HG03159 (cell line): Measurements from ENCODE around the gene SGPL1.
"Not testable (repeated sequence)": the region's sequence is repeated elsewhere in the genome, so short reads cannot be mapped to it uniquely, and the experiment has no call there.

ENCODE experiments used
- ATAC-seq: cut with Tn5 transposase; IDR thresholded peaks from one replicate; pipeline ENCODE4 v1.9.1; 2021; ENCODE audit warnings: mild to moderate bottlenecking, moderate library complexity; ENCODE audit not compliant: unreplicated experiment

The SGPL1 gene

DNA sequence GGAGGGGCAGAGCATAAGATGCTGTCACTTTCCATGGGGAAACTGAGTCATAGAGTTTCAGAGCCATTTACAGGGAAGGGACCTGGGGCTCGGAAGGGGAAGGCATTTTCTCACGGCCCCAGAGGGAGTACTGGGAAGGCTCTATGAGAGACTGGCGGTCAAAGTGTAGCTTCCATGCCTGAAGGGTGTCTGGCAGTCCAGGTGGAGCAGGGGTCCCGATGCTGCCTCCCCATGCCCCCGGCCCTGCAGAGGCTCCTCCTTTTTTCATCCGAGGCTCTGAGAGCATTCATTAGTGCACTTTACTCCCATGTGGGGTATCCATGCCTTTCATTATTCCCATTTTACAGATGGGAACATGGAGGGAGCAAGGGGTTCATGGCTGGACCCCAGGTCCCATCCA lies 100.5 kb downstream of the SGPL1 start:
- no peak for ATAC-seq

DNA sequence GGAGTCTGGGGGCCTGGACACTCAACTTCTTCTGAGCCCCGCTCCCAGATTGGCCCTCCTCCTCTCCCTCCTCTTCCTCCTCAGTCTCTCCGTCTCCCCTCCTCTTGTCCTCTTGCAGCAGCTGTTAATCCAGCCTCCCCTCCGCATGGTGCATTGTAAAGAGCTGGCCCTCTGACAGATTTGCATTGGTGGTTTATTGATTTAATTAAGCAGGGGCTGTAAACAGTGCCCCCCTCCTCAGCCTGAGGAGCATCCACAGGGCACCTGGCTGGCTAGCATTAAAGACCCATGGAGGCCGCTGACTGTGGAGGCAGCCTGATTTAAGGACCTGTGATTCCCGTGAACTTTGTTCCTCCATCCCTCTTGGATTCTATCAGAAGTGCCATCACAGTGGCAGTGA lies 101.5 kb downstream of the SGPL1 start:
- no peak for ATAC-seq

DNA sequence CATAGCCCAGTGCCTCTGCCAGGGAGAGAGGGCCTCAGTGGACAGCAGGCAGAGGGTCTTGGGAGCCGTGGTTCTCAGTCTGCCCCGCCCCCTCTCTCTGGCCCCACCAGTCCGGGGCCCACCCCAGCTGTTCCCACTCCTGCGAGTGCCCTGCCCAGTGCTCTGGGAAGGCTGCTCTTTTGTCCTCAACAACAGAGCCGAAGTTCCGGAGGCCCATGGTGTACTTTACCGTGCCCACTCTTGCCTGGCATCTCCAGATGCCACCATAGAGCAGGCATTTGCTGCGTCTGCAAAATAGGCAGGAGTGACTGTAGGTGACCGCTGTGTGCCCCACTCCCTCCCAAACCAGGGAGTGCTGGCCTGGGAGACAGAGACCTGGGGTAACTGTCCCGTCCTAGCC lies 101.9 kb downstream of the SGPL1 start:
- no peak for ATAC-seq

DNA sequence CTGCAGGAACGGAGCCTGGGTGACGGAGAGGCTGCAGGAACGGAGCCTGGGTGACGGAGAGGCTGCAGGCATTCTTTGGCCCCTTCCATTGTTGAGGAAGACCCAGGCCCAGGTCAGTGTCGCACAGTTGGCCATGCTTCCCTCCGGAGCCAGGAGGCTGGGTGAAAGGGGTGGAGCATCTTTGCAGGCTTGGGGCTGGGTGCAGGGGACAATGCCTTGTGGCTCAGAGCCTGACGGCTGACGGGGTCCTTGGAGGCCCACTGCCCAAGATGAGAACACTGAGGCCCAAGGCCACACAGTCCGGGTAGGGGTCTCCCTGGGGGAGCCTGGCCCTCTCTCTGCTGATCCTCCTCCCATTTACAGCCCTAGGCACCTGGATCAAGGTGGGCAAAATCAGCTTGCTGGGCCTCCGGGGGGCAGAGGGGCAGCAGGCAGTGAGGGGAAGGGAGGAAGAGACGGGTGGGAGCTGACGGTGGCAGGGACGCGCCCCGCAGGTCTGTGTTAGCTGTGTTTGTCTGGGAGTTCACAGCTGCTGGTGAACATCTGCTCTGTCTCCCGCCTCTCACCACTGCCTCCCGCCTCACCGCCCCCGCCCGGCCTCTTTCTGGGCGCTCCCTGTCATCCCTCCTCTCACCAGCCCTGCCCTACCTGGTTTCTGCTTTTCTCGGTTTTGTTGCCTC lies 103.2 kb downstream of the SGPL1 start:
- no peak for ATAC-seq

DNA sequence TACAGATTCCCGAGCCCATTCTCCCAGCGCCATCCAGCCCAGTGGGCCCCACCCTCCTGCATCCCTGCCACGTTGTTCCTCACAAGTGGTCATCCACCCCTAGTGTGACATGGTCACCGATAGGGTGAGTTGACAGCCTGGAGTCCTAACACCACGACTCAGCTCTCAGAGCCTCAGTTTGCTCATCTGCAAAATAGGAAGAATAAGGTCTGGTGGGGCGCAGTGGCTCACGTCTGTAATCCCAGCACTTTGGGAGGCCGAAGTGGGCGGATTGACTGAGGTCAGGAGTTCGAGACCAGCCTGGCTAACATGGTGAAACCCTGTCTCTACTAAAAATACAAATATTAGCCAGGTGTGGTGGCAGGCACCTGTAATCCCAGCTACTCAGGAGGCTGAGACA lies 104.2 kb downstream of the SGPL1 start:
- not testable (repeated sequence) for ATAC-seq

DNA sequence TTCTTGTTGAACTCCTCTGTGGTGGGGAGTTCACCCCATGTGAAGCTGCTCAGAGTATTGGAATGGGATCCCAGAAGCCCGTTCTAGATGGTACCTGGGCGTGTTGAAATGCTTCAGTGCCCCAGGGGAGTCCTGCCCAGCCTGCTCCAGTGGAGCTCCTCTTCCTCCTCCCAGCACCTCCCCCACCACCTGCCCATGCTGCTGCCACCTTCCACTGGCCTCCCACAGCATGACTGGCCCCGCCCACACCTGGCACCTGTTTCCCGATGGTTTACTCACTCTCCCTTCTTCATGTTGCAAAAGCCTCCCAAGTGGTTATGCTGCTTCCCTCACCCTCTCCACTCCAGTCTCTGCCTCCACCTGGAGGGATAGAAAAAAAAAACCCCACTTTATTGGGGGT lies 104.8 kb downstream of the SGPL1 start:
- ATAC-seq = no peak

DNA sequence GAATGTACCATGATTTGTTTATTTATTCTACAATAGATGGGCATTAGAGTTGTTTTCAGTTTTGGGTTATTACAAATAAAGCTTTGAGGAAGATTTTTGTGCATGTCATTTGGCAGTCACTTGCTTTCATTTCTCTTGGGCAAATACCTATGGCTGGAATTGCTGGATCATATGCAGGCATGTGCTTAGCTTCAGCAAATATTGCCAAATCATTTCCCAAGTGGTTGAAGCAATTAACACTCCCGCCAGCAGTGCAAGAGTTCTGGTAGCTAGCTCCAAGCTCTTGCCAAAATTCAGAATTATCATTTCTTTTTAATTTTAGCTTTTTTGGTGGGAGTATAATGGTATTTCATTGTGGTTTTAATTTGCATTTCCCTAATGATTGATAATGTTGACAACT lies 105.5 kb downstream of the SGPL1 start:
- ATAC-seq = no peak

DNA sequence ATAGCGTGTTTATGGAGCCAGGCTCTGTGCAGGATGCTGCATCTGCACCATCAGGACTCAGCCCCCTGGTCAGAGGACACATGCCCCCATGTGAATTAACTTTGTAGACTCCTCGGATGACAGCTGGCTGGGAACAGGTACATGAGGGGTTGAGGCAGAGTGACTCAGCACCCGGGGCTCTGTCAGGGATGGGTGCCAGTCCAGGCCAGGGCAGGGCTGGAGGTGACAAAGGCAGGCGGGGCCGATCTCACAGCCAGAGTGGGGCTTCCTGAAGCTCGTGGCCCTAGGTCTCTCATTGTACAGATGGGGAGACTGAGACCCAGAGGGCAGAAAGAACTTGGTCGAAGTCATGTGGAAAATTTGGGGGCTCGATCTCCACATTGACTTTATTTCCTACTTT lies 107.9 kb downstream of the SGPL1 start:
- ATAC-seq = no peak

DNA sequence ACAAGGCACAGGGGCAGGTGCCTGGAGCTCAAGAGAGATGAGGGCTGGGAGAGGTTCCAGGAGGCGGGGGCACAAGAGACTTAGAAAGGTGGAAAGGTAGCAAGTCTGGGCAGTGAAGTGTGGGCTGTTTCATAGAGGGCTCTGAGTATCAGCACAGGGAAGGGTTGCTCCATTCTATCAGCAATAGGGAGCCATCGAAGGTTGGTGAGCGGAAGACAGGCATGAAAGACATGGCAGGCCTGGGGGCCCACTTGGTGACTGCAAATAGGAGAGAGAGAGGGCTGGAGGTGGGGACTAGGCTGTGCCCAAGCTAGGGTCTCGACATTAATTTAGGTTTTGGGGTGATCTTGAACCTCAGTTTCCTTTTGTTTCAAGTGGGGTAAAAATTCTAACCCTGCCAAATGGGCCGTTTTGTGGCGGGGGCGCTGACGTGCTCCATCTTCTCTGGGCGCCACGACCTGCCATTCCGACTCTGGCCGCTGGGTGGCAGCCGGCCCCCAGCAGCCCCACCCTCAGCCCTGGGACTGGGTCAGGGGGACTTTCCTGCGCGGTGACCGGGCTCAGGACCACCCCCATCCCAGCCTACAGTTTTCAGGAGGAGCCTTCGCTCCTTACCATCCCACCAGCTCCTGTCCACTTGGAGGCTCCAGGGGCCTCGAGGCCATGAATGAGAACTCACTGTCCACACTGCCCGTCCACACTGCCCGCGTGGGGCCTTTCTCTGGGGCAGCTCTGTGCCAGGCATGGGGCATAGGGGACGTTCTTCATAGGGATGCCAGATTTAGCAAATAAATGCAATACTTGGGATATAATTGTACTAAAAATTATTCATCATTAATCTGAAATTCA lies 109.9 kb downstream of the SGPL1 start:
- peak; percentile 48 for ATAC-seq

DNA sequence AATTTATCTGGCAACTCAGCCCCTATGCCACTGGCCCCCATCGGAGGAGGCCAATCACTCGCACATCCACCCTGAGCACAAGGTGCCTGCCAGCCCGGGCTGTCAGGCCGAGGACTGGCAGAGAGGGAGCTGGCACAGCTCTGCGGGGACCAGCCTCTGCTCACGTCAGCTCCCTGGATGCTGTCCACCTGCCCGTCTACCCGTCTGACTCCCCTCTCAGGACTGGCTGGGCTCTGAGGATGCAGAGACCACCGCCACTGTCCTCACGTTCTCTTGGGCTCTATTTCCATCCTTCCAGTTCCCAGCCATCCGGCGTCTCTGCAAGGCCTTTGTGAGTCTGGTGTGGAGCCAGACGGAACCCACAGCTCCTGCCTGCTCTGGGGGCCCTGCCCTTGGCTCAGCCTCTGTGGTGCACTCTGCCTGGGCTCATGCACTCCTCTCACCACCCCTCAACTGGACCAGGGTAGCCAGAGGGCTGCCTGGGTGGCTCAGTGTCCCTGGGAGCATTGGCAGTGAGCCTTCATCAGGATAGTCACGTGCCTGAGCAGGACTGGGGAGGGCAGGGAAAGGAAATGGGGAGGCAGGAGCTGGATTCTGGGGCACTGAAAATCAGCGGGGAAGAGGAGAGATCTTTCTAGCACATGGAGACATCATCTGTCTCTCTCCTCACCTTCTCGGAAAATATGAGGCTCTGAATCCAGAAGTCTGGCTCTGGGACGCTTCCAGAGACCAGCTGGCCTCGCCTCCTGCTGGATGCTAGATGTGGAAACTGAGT lies 110.7 kb downstream of the SGPL1 start:
- no peak for ATAC-seq

DNA sequence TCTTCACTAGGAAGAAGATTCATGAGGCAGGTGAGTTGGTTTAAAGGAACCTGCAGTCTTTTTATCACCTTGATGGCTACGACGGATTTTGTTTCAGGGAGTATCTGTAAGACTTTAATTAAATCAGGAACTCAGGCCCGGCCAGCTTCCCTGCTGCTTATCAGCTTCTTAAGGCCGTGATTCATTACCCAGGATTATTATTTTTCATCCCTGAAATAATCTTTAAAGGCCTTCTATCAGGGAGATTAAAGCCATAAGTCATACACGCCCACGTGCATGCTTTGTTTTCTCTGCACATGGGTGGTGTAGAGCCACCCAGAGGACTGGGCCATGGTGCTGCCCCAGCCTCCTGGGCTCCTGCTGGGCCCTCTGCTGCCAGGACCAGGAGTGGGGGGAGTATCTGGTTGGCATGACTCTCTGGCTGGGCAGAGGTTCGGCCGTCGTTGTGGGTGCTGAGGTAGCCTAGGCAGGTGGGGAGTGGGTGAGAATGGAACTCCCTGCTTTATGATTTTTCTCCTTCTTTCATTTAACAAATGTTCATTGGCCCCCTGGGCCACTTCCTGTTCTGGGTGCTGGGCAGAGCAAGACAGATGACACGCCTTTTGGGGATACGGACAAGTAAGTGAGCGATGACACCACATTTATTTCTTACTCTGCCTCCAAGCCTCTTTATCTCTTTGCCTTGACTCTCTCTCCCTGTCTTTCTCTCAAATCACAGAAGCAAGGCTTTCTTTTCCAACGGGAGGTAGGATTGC lies 111.6 kb downstream of the SGPL1 start:
- ATAC-seq = no peak

DNA sequence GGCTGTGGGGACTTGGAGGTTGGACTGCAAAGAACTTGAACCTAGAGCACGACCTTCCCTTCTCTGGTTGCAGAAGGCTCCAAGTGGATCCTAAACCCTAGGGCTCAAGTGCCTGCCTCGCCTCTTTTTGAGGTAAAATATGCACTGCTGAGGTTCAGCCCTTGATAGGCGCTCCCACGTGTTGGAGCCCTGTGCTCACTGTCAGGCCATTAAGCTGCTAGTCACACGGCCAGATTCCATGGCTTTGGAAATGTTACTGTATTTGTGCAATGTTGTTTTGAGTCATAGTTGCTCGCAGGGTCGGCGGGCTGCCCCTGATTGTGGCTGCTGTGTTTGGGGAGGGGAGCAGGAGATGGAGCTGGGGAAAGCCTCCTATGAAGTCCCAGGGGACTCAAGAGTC lies 112.4 kb downstream of the SGPL1 start:
- no peak for ATAC-seq

DNA sequence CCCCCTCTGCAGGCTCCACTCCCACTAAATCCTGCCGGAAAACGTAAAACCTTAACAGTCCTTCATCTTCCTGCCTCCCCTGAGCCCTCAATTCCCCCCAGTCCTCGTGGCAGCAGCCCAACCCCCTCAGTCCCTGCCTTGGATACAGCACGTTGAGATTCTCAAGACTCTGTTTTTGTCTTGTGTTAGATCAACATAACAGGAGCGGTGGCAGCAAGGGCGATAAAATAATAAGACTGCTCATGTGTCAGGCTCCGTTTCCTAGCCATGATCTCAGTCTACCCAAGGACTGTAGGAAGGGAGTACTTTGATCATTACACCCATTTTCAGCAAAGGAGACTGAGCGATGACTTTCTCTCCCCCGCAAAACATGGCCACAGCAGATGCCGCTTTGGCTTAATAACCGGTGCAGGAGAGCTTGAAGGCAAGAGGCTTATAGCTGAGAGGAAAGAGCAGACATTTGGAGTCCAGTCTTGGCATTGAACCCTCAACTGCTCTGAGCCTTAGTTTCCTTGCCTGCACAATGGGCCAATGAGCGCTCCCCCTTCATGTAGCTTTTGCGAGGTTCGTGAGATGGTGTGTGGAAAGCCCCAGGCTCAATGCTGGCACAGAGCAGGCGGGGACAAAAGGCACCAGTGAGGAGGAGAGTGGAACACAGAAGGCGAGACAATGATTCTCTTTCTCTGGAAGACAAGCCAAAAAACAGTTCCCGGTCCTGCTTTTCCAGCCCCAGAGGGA lies 114.7 kb downstream of the SGPL1 start:
- ATAC-seq = no peak
